Panc1 (cell line): ENCODE measurements around the gene CDH8. TPM values are rescaled to one million over a fixed set of nuclear protein-coding genes. Genes with fewer than 3 reads are reported as not detected.

Source experiments
- ATAC-seq: fragments of 200-7000 bp; cut with Tn5 transposase; 2 replicates; pipeline ENCODE4 v1.9.1; 2020; ENCODE audit warnings: mild to moderate bottlenecking, moderate library complexity
- BruUV-seq: library from RNA; stranded (reverse); fragments of 400-500 nt; replicated peaks from 2 replicates; lab custom pipeline; 2021; lab: Mats Ljungman, UMichigan
- CTCF ChIA-PET: fragments of 300-600 bp; sonication (Branson Sonifier 250); formaldehyde crosslinking; loops from one replicate; lab custom pipeline; 2022; ENCODE audit warnings: antibody characterized with exemption; lab: Charles Lee
- POLR2A ChIA-PET: fragments of 300-600 bp; sonication (Branson Sonifier 250); formaldehyde crosslinking; loops from one replicate; lab custom pipeline; 2022; ENCODE audit warnings: antibody characterized with exemption; lab: Charles Lee
- DNase-seq: peaks from one replicate; pipeline ENCODE4 v3.0.0-alpha.2; 2010; ENCODE audit warnings: low read depth, low spot score
- H3K27ac ChIP-seq: 2 replicates; pipeline ENCODE4 v1.5.1; 2011; ENCODE audit warnings: mild to moderate bottlenecking, low read length, inconsistent platforms
- H3K27me3 ChIP-seq: fragments of 200-500 bp; sonication (Bioruptor generic); 2 replicates; pipeline ENCODE4 v1.6.0; 2014; ENCODE audit warnings: low read length, inconsistent platforms; ENCODE audit not compliant: control insufficient read depth, insufficient read depth
- H3K36me3 ChIP-seq: fragments of 200-500 bp; sonication (Bioruptor generic); 2 replicates; pipeline ENCODE4 v1.5.1; 2014; ENCODE audit warnings: inconsistent platforms, mild to moderate bottlenecking, low read length, moderate library complexity; ENCODE audit not compliant: control insufficient read depth, insufficient read depth
- H3K4me1 ChIP-seq: 2 replicates; pipeline ENCODE4 v1.5.1; 2011; ENCODE audit warnings: inconsistent platforms, mild to moderate bottlenecking, low read length, moderate library complexity; ENCODE audit not compliant: control insufficient read depth, insufficient read depth
- H3K4me3 ChIP-seq, 2 experiments: 2 replicates each; pipeline ENCODE4 v1.5.1; 2011 to 2012; ENCODE audit warnings: low read depth in 2 of 2, low read length in 2 of 2, mild to moderate bottlenecking in 2 of 2, inconsistent platforms in 1 of 2, moderate library complexity in 1 of 2
- H3K9me3 ChIP-seq: fragments of 200-500 bp; sonication (Bioruptor generic); 2 replicates; pipeline ENCODE4 v1.5.1; 2014; ENCODE audit warnings: low read depth, mild to moderate bottlenecking, inconsistent platforms, low read length, moderate library complexity; ENCODE audit not compliant: control insufficient read depth, insufficient read depth
- CTCF ChIP-seq: fragments of 450-650 bp; IDR thresholded peaks from 2 replicates; pipeline ENCODE4 v1.5.1; 2017; ENCODE audit warnings: mild to moderate bottlenecking
- POLR2AphosphoS5 ChIP-seq: IDR thresholded peaks from 2 replicates; pipeline ENCODE4 v1.6.1; 2012; ENCODE audit warnings: mild to moderate bottlenecking, low read depth, low read length, moderate library complexity
- SIN3A ChIP-seq: IDR thresholded peaks from 2 replicates; pipeline ENCODE4 v1.6.1; 2012; ENCODE audit warnings: low read depth, mild to moderate bottlenecking, low read length, moderate library complexity, borderline replicate concordance; ENCODE audit not compliant: insufficient read depth
- TCF7L2 ChIP-seq: IDR thresholded peaks from 2 replicates; pipeline ENCODE4 v1.6.1; 2011; ENCODE audit warnings: mild to moderate bottlenecking, low read depth, low read length, inconsistent platforms
- in situ Hi-C: cut with HindIII; loops from 2 replicates; pipeline ENCODE4 v1.10.0; 2016; ENCODE audit warnings: low sequenced_read_pairs, low pct_unique_long_range_greater_than_20kb
- intact Hi-C: fragments of 100-400 bp; cut with micrococcal nuclease; formaldehyde crosslinking; loops from one replicate; pipeline ENCODE4 v1.10.0; 2022; ENCODE audit not compliant: unreplicated experiment
- total RNA-seq: library from RNA; stranded (reverse); gene quantifications from one replicate; pipeline ENCODE4 v1.2.1, GENCODE V29; 2021; ENCODE audit not compliant: unreplicated experiment
- TF ChIP-seq, protein P1 (sequence below), 2 experiments: IDR thresholded peaks; 2 replicates each; pipeline ENCODE4 v1.6.1; 2011 to 2012; ENCODE audit warnings: low read depth in 2 of 2, control low read depth in 1 of 2, low read length in 1 of 2, mild to moderate bottlenecking in 1 of 2, moderate library complexity in 1 of 2; ENCODE audit not compliant: insufficient read depth in 1 of 2

The CDH8 gene
- total RNA-seq, 1 experiment from 2014 or later, result 0.21 TPM

DNA sequence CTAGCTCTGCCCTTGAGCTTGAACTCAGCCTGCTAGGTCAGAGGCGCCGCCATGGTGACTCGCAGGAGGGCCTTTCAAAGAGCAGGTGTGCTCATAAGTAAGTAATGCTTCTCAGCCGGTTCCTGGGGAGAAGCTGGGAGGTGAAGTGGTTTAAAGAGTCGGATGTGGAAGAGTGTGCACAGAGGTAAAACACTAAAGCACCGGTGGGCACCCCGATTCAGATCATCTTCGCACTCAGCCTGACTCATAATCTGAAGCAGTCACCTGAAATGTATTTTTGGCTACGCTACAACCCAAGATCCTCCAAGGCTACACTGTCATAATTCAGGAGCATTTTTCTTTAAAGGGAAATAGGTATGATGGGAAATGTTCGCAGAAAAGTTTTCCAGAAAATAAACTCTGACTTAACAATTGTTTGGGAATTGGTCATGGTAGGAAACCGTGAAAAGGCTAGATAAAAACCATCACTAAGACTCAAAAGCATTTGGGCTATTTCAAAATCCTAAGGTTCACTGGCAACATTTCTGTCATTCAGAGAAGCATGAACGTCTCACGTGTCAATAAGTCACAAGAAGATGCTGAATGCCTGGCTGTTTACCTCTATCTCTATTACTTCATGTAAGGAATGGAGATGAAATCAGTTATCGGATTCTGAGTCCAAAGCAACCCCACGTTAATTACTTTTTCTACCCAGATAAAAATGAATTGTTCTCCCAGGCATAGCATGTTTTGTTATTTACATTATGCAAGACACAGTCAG is 17.8 kb downstream of the CDH8 start:
- CTCF ChIA-PET, result no interaction called here

GRCh38 chr16:62014319-62014923 is 21.8 kb downstream of the CDH8 start:
- no peak for DNase-seq
- no peaks in the 10 kb centered on the region for H3K9me3 ChIP-seq
- H3K27me3 ChIP-seq, result no peaks in the 10 kb centered on the region
- intact Hi-C loops, result no loop called here
- no peak overlapping the region for H3K4me3 ChIP-seq
- no peak for ATAC-seq
- no peak overlapping the region for H3K27ac ChIP-seq
- ChIA-PET CTCF (no interaction called here), POLR2A (no interaction called here)
- TF ChIP-seq TCF7L2 (no peak), SIN3A (no peak), POLR2AphosphoS5 (no peak), CTCF (no peak)
- TF ChIP-seq, protein P1, sequence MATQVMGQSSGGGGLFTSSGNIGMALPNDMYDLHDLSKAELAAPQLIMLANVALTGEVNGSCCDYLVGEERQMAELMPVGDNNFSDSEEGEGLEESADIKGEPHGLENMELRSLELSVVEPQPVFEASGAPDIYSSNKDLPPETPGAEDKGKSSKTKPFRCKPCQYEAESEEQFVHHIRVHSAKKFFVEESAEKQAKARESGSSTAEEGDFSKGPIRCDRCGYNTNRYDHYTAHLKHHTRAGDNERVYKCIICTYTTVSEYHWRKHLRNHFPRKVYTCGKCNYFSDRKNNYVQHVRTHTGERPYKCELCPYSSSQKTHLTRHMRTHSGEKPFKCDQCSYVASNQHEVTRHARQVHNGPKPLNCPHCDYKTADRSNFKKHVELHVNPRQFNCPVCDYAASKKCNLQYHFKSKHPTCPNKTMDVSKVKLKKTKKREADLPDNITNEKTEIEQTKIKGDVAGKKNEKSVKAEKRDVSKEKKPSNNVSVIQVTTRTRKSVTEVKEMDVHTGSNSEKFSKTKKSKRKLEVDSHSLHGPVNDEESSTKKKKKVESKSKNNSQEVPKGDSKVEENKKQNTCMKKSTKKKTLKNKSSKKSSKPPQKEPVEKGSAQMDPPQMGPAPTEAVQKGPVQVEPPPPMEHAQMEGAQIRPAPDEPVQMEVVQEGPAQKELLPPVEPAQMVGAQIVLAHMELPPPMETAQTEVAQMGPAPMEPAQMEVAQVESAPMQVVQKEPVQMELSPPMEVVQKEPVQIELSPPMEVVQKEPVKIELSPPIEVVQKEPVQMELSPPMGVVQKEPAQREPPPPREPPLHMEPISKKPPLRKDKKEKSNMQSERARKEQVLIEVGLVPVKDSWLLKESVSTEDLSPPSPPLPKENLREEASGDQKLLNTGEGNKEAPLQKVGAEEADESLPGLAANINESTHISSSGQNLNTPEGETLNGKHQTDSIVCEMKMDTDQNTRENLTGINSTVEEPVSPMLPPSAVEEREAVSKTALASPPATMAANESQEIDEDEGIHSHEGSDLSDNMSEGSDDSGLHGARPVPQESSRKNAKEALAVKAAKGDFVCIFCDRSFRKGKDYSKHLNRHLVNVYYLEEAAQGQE (IDR thresholded peaks at IDR 0.05; ENCODE audit: insufficient read depth in 1 of 2, low read depth in 2 of 2, low read length in 1 of 2), result no peak
- no peaks in the 10 kb centered on the region for H3K4me1 ChIP-seq
- H3K36me3 ChIP-seq, result no peaks in the 10 kb centered on the region
- in situ Hi-C loops, result no loop called here
- BruUV-seq, result no TSS peak

More for the DNA sequence above, 17.8 kb downstream of the CDH8 start:
- Histone ChIP-seq H3K9me3 (no peaks in the 10 kb centered on the region), H3K27ac (no peak overlapping the region), H3K27me3 (no peaks in the 10 kb centered on the region), H3K4me1 (no peaks in the 10 kb centered on the region), H3K36me3 (no peaks in the 10 kb centered on the region), H3K4me3 (no peak overlapping the region)
- intact Hi-C loops, result no loop called here
- ATAC-seq (no peak), DNase-seq (no peak)
- no peak for TF ChIP-seq TCF7L2
- TF ChIP-seq SIN3A, result no peak
- no peak for TF ChIP-seq POLR2AphosphoS5
- TF ChIP-seq CTCF, result no peak
- no TSS peak for BruUV-seq
- POLR2A ChIA-PET, result interaction anchor here (0.5 kb wide), 1 partner anchor 38 kb away, joined by 4 read pairs; no protein-coding TSS in a partner anchor
- in situ Hi-C loops, result no loop called here
